ENCODE measurements around the gene SLC50A1. TPM values are rescaled to one million over a fixed set of nuclear protein-coding genes. Genes with fewer than 3 reads are reported as not detected.

SLC50A1 gene
- total and polyA plus RNA-seq, 7 donors, result 6.7 to 16.2 (median 8.1) TPM

DNA sequence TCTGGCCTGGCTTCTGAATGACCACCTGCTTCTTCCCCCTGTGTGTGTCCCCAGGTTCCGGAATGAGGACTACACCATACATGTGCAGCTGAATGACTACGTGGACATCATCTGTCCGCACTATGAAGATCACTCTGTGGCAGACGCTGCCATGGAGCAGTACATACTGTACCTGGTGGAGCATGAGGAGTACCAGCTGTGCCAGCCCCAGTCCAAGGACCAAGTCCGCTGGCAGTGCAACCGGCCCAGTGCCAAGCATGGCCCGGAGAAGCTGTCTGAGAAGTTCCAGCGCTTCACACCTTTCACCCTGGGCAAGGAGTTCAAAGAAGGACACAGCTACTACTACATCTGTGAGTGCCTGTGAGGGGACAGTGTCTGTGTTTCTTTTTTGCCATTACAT is 4.4 kb upstream of the SLC50A1 start:
- Histone ChIP-seq H3K27me3 (ENCODE audit: insufficient read depth in 3 of 3, low read length in 2 of 3) (peaks cover 0 to 28% (median 0%) of the 10 kb centered on the region in 3 donors), H3K4me1 (peaks cover 27% of the 10 kb centered on the region), H3K36me3 (ENCODE audit: insufficient read depth in 1 of 2, low read depth in 1 of 2) (peaks cover 0 to 36% of the 10 kb centered on the region in 2 donors), H3K4me3 (peak overlapping the region; percentile 74), H3K27ac (no peak overlapping the region), H3K9me3 (no peaks in the 10 kb centered on the region)
- 31 to 66% (median 63%) methylated on average over 8 of the region's 8 CpGs for WGBS, 3 donors
- ATAC-seq (peak in 3 of 4 donors; percentile 28 to 47 (median 39)), DNase-seq (peak; percentile 74 to 90)
- TF ChIP-seq, protein P1, sequence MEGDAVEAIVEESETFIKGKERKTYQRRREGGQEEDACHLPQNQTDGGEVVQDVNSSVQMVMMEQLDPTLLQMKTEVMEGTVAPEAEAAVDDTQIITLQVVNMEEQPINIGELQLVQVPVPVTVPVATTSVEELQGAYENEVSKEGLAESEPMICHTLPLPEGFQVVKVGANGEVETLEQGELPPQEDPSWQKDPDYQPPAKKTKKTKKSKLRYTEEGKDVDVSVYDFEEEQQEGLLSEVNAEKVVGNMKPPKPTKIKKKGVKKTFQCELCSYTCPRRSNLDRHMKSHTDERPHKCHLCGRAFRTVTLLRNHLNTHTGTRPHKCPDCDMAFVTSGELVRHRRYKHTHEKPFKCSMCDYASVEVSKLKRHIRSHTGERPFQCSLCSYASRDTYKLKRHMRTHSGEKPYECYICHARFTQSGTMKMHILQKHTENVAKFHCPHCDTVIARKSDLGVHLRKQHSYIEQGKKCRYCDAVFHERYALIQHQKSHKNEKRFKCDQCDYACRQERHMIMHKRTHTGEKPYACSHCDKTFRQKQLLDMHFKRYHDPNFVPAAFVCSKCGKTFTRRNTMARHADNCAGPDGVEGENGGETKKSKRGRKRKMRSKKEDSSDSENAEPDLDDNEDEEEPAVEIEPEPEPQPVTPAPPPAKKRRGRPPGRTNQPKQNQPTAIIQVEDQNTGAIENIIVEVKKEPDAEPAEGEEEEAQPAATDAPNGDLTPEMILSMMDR (IDR thresholded peaks at IDR 0.05), result no peak
- intact Hi-C loops (cut with DNase I), result no loop called here

DNA sequence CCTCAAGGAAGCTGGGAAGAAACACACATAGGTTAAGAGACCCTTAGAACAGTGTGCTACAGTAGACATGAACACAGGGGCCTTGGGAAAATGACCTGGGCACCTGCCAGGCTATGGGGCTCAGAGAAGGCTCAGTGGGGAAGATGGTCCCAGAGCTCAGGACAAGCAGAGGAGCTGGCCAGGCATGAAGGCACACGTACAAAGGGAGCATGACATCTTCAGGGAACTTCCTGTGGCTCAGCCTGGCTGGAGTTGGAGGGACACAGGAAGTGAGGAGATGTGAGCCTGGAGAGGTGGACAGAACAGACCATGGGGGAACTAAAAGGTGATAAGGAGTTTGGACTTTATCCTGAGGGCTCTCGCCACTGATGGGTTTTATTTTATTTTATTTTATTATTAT is 3.8 kb upstream of the SLC50A1 start:
- H3K27ac ChIP-seq, result no peak overlapping the region
- intact Hi-C loops (cut with DNase I), result no loop called here
- H3K4me3 ChIP-seq, result peak overlapping the region; percentile 74
- H3K36me3 ChIP-seq (ENCODE audit: insufficient read depth in 1 of 2, low read depth in 1 of 2), result peaks cover 0 to 36% of the 10 kb centered on the region in 2 donors
- H3K9me3 ChIP-seq, result no peaks in the 10 kb centered on the region
- TF ChIP-seq, protein P1 (IDR thresholded peaks at IDR 0.05), result no peak
- no peak for DNase-seq
- peaks cover 24% of the 10 kb centered on the region for H3K4me1 ChIP-seq
- no peak for ATAC-seq
- 48 to 68% (median 65%) methylated on average over 2 of the region's 2 CpGs for WGBS, 3 donors
- H3K27me3 ChIP-seq (ENCODE audit: insufficient read depth in 3 of 3, low read length in 2 of 3), result peaks cover 0 to 22% (median 0%) of the 10 kb centered on the region in 3 donors

DNA sequence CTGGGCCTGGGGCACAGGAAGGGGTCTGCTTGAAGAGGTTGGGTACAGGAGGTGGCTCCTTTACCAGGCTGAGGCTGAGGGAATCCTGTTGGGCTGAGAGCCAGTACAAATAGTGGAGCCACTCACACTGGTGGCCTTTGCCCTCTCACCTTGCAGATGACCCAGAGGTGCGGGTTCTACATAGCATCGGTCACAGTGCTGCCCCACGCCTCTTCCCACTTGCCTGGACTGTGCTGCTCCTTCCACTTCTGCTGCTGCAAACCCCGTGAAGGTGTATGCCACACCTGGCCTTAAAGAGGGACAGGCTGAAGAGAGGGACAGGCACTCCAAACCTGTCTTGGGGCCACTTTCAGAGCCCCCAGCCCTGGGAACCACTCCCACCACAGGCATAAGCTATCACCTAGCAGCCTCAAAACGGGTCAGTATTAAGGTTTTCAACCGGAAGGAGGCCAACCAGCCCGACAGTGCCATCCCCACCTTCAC is 1.8 kb upstream of the SLC50A1 start:
- 68 to 75% (median 74%) methylated on average over 7 of the region's 7 CpGs for WGBS, 3 donors
- H3K36me3 ChIP-seq (ENCODE audit: insufficient read depth in 1 of 2, low read depth in 1 of 2), result peaks cover 0 to 47% of the 10 kb centered on the region in 2 donors
- TF ChIP-seq, protein P1 (IDR thresholded peaks at IDR 0.05), result no peak
- intact Hi-C loops (cut with DNase I), result no loop called here
- H3K27me3 ChIP-seq (ENCODE audit: insufficient read depth in 3 of 3, low read length in 2 of 3), result peaks cover 0 to 3% (median 0%) of the 10 kb centered on the region in 3 donors
- no peak for ATAC-seq
- H3K27ac ChIP-seq, result no peak overlapping the region
- H3K4me3 ChIP-seq, result peak overlapping the region; percentile 75
- H3K4me1 ChIP-seq, result peaks cover 24% of the 10 kb centered on the region
- no peak for DNase-seq
- no peaks in the 10 kb centered on the region for H3K9me3 ChIP-seq

DNA sequence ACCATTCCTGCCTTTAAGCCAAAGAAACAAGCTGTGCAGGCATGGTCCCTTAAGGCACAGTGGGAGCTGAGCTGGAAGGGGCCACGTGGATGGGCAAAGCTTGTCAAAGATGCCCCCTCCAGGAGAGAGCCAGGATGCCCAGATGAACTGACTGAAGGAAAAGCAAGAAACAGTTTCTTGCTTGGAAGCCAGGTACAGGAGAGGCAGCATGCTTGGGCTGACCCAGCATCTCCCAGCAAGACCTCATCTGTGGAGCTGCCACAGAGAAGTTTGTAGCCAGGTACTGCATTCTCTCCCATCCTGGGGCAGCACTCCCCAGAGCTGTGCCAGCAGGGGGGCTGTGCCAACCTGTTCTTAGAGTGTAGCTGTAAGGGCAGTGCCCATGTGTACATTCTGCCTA is 1.3 kb upstream of the SLC50A1 start:
- WGBS, 3 donors, result 42 to 47% (median 43%) methylated on average over 1 of the region's 1 CpG
- DNase-seq, result no peak
- peak overlapping the region; percentile 97 for H3K27ac ChIP-seq
- H3K36me3 ChIP-seq (ENCODE audit: insufficient read depth in 1 of 2, low read depth in 1 of 2), result peaks cover 0 to 47% of the 10 kb centered on the region in 2 donors
- TF ChIP-seq, protein P1 (IDR thresholded peaks at IDR 0.05), result no peak
- intact Hi-C loops (cut with DNase I), result no loop called here
- no peaks in the 10 kb centered on the region for H3K9me3 ChIP-seq
- peak overlapping the region; percentile 75 for H3K4me3 ChIP-seq
- no peaks in the 10 kb centered on the region for H3K27me3 ChIP-seq (ENCODE audit: insufficient read depth in 3 of 3, low read length in 2 of 3)
- ATAC-seq, result no peak
- peaks cover 28% of the 10 kb centered on the region for H3K4me1 ChIP-seq

DNA sequence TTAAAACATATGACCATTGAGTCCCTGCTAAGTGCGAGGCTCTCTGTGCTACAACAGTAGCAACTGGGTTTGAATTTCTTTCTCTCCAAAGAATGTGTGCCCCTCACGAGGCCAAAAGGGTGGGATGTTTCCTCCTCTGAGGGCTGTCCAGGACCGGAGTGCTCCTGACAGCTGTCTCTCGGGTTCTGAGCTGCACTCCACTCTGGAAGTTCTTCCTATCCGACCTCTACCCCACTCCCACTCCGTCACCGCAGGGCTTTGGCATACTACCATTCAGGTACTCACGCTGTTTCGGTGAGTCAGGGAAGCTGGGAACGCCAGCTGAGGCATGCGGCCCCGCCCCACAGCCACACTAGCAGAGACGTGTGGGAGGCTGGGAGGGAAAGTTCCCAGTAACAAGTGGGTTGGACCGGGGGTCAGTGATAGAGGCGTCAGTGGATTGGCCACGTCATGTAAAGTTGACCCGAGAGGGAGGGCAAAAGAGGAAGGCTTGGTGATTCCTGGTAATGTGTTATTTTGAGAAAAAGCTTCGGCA is 705 bp upstream of the SLC50A1 start:
- intact Hi-C loops (cut with DNase I), result no loop called here

More for the DNA sequence above, 705 bp upstream of the SLC50A1 start:
- Histone ChIP-seq H3K4me1 (peaks cover 28% of the 10 kb centered on the region), H3K27me3 (ENCODE audit: insufficient read depth in 3 of 3, low read length in 2 of 3) (no peaks in the 10 kb centered on the region), H3K27ac (peak overlapping the region; percentile 97), H3K9me3 (no peaks in the 10 kb centered on the region), H3K36me3 (ENCODE audit: insufficient read depth in 1 of 2, low read depth in 1 of 2) (peaks cover 0 to 47% of the 10 kb centered on the region in 2 donors), H3K4me3 (peak overlapping the region; percentile 75)
- TF ChIP-seq, protein P1 (IDR thresholded peaks at IDR 0.05), result no peak
- peak; percentile 76 to 82 (median 79) for ATAC-seq
- 2% methylated on average over 18 of the region's 18 CpGs for WGBS, 3 donors
- DNase-seq, result peak; percentile 93
